HEK293 (cell line): Measurements from ENCODE around the gene ITGA5.
A peak's percentile ranks its signal among the peaks of the same experiment; 100 is the strongest.

ENCODE experiments used
- CTCF ChIA-PET: fragments of 350-600 bp; formaldehyde crosslinking; extraction: SDS; loops from one replicate; lab custom pipeline; 2021; ENCODE audit warnings: antibody characterized with exemption; lab: Yijun Ruan, JAX
- POLR2A ChIA-PET: fragments of 300-600 bp; formaldehyde crosslinking; extraction: SDS; loops from one replicate; lab custom pipeline; 2020; ENCODE audit warnings: antibody characterized with exemption, inconsistent platforms; lab: Yijun Ruan, JAX
- H3K27ac ChIP-seq: fragments of 200-500 bp; sonication (Bioruptor generic); 2 replicates; pipeline ENCODE4 v1.5.1; 2014; ENCODE audit warnings: low read depth, low read length, control low read depth, inconsistent platforms; ENCODE audit errors: extremely low read depth
- H3K36me3 ChIP-seq, 2 experiments: fragments of 200-500 bp in 1 of 2; sonication (Bioruptor generic) in 1 of 2; 1 replicate in 1 of 2; 2 replicates in 1 of 2; pipeline ENCODE4 v1.5.1; 2014 to 2017; ENCODE audit warnings: inconsistent platforms in 2 of 2, low read length in 2 of 2; ENCODE audit not compliant: control insufficient read depth in 2 of 2, insufficient read depth in 1 of 2
- H3K4me1 ChIP-seq: fragments of 200-500 bp; sonication (Bioruptor generic); 2 replicates; pipeline ENCODE4 v1.5.1; 2014; ENCODE audit warnings: mild to moderate bottlenecking, low read length, inconsistent platforms; ENCODE audit not compliant: control insufficient read depth, insufficient read depth
- H3K4me3 ChIP-seq: 2 replicates; pipeline ENCODE4 v1.5.1; 2011; ENCODE audit warnings: low read depth, mild to moderate bottlenecking, control low read depth, low read length, moderate library complexity
- H3K9me3 ChIP-seq: fragments of 200-500 bp; sonication (Bioruptor generic); 2 replicates; pipeline ENCODE4 v1.5.1; 2014; ENCODE audit warnings: low read depth, low read length, inconsistent platforms; ENCODE audit not compliant: control insufficient read depth, insufficient read depth
- EGR2 ChIP-seq: fragments of 450-650 bp; formaldehyde crosslinking; IDR thresholded peaks from 2 replicates; pipeline ENCODE4 v1.5.1; 2016; ENCODE audit warnings: low read depth, missing biosample characterization, missing genetic modification characterization
- PRDM1 ChIP-seq: fragments of 450-650 bp; formaldehyde crosslinking; IDR thresholded peaks from 2 replicates; pipeline ENCODE4; 2016; ENCODE audit warnings: missing biosample characterization, missing genetic modification characterization
- PRDM10 ChIP-seq: fragments of 450-650 bp; formaldehyde crosslinking; IDR thresholded peaks from 2 replicates; pipeline ENCODE4 v1.5.1; 2016; ENCODE audit warnings: missing biosample characterization, missing genetic modification characterization
- ZNF112 ChIP-seq: fragments of 450-650 bp; formaldehyde crosslinking; IDR thresholded peaks from 2 replicates; pipeline ENCODE4 v1.5.0; 2017; ENCODE audit warnings: missing biosample characterization, missing genetic modification characterization
- ZNF132 ChIP-seq: fragments of 450-650 bp; formaldehyde crosslinking; IDR thresholded peaks from 2 replicates; pipeline ENCODE4 v1.5.1; 2017; ENCODE audit warnings: missing biosample characterization, missing genetic modification characterization, borderline replicate concordance
- ZNF214 ChIP-seq: fragments of 450-650 bp; formaldehyde crosslinking; IDR thresholded peaks from 2 replicates; pipeline ENCODE4 v1.5.1; 2017; ENCODE audit warnings: missing biosample characterization, mild to moderate bottlenecking, missing genetic modification characterization, borderline replicate concordance
- ZNF266 ChIP-seq: fragments of 450-650 bp; formaldehyde crosslinking; IDR thresholded peaks from 2 replicates; pipeline ENCODE4 v1.5.1; 2016; ENCODE audit warnings: missing biosample characterization, missing genetic modification characterization, low read depth
- ZNF501 ChIP-seq: fragments of 450-650 bp; formaldehyde crosslinking; IDR thresholded peaks from 2 replicates; pipeline ENCODE4 v1.5.1; 2016; ENCODE audit warnings: missing biosample characterization, missing genetic modification characterization
- ZNF596 ChIP-seq: fragments of 450-650 bp; IDR thresholded peaks from 2 replicates; pipeline ENCODE4 v1.5.0; 2018; ENCODE audit warnings: missing biosample characterization, mild to moderate bottlenecking, missing genetic modification characterization, moderate library complexity
- ZNF600 ChIP-seq: fragments of 450-650 bp; formaldehyde crosslinking; IDR thresholded peaks from 2 replicates; pipeline ENCODE4 v1.5.1; 2016; ENCODE audit warnings: missing biosample characterization, missing genetic modification characterization
- TF ChIP-seq, protein P1 (sequence below): fragments of 450-650 bp; formaldehyde crosslinking; IDR thresholded peaks from 2 replicates; pipeline ENCODE4 v1.5.1; 2016; ENCODE audit warnings: missing biosample characterization, missing genetic modification characterization
- TF ChIP-seq, protein P2 (sequence below): fragments of 450-650 bp; formaldehyde crosslinking; IDR thresholded peaks from 2 replicates; pipeline ENCODE4 v1.5.1; 2017; ENCODE audit warnings: missing biosample characterization, missing genetic modification characterization
- TF ChIP-seq, protein P3 (sequence below): fragments of 450-650 bp; formaldehyde crosslinking; IDR thresholded peaks from 2 replicates; pipeline ENCODE4 v1.5.1; 2016; ENCODE audit warnings: missing biosample characterization, missing genetic modification characterization

Gene ITGA5

GRCh38 chr12:54368025-54368708, 50.9 kb downstream of the ITGA5 start:
- CTCF ChIA-PET = interaction anchor here (0.6 to 3.7 kb wide), 34 partner anchors 8 to 380 kb away, joined by 3 to 62 read pairs (median 4); partner anchors contain the start of genes COPZ1, HOXC5 and ZNF385A
- H3K27ac ChIP-seq = no peak overlapping the region
- POLR2A ChIA-PET = interaction anchor here (0.6 to 1.1 kb wide), 5 partner anchors 9 to 155 kb away, joined by 3 to 4 read pairs (median 3); partner anchors contain the start of genes CBX5 and HNRNPA1
- no peaks in the 10 kb centered on the region for H3K9me3 ChIP-seq
- H3K4me1 ChIP-seq = peaks cover 10% of the 10 kb centered on the region
- TF ChIP-seq ZNF596 = no peak
- TF ChIP-seq EGR2 (tag by site-specific recombination) = peak; percentile 55; the same call in 1 of the 2 replicates
- TF ChIP-seq ZNF600 (tag by site-specific recombination) = no peak
- TF ChIP-seq, protein P1, sequence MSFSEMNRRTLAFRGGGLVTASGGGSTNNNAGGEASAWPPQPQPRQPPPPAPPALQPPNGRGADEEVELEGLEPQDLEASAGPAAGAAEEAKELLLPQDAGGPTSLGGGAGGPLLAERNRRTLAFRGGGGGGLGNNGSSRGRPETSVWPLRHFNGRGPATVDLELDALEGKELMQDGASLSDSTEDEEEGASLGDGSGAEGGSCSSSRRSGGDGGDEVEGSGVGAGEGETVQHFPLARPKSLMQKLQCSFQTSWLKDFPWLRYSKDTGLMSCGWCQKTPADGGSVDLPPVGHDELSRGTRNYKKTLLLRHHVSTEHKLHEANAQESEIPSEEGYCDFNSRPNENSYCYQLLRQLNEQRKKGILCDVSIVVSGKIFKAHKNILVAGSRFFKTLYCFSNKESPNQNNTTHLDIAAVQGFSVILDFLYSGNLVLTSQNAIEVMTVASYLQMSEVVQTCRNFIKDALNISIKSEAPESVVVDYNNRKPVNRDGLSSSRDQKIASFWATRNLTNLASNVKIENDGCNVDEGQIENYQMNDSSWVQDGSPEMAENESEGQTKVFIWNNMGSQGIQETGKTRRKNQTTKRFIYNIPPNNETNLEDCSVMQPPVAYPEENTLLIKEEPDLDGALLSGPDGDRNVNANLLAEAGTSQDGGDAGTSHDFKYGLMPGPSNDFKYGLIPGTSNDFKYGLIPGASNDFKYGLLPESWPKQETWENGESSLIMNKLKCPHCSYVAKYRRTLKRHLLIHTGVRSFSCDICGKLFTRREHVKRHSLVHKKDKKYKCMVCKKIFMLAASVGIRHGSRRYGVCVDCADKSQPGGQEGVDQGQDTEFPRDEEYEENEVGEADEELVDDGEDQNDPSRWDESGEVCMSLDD (tag by site-specific recombination) = no peak
- TF ChIP-seq, protein P2, sequence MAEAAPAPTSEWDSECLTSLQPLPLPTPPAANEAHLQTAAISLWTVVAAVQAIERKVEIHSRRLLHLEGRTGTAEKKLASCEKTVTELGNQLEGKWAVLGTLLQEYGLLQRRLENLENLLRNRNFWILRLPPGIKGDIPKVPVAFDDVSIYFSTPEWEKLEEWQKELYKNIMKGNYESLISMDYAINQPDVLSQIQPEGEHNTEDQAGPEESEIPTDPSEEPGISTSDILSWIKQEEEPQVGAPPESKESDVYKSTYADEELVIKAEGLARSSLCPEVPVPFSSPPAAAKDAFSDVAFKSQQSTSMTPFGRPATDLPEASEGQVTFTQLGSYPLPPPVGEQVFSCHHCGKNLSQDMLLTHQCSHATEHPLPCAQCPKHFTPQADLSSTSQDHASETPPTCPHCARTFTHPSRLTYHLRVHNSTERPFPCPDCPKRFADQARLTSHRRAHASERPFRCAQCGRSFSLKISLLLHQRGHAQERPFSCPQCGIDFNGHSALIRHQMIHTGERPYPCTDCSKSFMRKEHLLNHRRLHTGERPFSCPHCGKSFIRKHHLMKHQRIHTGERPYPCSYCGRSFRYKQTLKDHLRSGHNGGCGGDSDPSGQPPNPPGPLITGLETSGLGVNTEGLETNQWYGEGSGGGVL = 0 out of 2 replicates have a peak, but pooled peaks have one; percentile 8
- H3K36me3 ChIP-seq = peaks cover 0 to 25% of the 10 kb centered on the region in 2 experiments; a peak in 1 of 3 replicates
- no peak overlapping the region for H3K4me3 ChIP-seq

- POLR2A ChIA-PET = no interaction called here
- TF ChIP-seq, protein P3, sequence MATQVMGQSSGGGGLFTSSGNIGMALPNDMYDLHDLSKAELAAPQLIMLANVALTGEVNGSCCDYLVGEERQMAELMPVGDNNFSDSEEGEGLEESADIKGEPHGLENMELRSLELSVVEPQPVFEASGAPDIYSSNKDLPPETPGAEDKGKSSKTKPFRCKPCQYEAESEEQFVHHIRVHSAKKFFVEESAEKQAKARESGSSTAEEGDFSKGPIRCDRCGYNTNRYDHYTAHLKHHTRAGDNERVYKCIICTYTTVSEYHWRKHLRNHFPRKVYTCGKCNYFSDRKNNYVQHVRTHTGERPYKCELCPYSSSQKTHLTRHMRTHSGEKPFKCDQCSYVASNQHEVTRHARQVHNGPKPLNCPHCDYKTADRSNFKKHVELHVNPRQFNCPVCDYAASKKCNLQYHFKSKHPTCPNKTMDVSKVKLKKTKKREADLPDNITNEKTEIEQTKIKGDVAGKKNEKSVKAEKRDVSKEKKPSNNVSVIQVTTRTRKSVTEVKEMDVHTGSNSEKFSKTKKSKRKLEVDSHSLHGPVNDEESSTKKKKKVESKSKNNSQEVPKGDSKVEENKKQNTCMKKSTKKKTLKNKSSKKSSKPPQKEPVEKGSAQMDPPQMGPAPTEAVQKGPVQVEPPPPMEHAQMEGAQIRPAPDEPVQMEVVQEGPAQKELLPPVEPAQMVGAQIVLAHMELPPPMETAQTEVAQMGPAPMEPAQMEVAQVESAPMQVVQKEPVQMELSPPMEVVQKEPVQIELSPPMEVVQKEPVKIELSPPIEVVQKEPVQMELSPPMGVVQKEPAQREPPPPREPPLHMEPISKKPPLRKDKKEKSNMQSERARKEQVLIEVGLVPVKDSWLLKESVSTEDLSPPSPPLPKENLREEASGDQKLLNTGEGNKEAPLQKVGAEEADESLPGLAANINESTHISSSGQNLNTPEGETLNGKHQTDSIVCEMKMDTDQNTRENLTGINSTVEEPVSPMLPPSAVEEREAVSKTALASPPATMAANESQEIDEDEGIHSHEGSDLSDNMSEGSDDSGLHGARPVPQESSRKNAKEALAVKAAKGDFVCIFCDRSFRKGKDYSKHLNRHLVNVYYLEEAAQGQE = no peak
- no peak for TF ChIP-seq ZNF112
- TF ChIP-seq ZNF501 (tag by site-specific recombination) = no peak
- no peak for TF ChIP-seq ZNF266 (tag by site-specific recombination)
- TF ChIP-seq ZNF214 = no peak
- peak; percentile 94 for TF ChIP-seq PRDM1 (tag by site-specific recombination)
- TF ChIP-seq, all 188 proteins: peak for 1
- CTCF ChIA-PET = no interaction called here
- Histone ChIP-seq H3K27ac (no peak within 1 kb of the TSS), H3K4me1 (peaks cover 7% of the 10 kb centered on the region), H3K36me3 (no peaks in the 10 kb centered on the region), H3K9me3 (no peaks in the 10 kb centered on the region), H3K4me3 (no peak within 1 kb of the TSS)
Measured at GRCh38 chr12:54364413-54364812, 54.7 kb downstream of the ITGA5 start, which contains the start of gene GPR84. Gene GPR84, minus strand, starts transcription at chr12:54364486. Its CDS starts 635 bp downstream, at chr12:54363851.

- TF ChIP-seq PRDM10 (tag by site-specific recombination) (0 out of 2 replicates have a peak, but pooled peaks have one; percentile 11), ZNF132 (tag by site-specific recombination) (no peak)
- CTCF ChIA-PET = interaction anchor here (0.5 to 8.8 kb wide), 7 partner anchors 15 to 148 kb away, joined by 3 to 137 read pairs (median 20); no protein-coding TSS in a partner anchor
- Histone ChIP-seq H3K4me3 (no peak overlapping the region), H3K36me3 (no peaks in the 10 kb centered on the region), H3K9me3 (no peaks in the 10 kb centered on the region), H3K4me1 (peaks cover 7% of the 10 kb centered on the region), H3K27ac (no peak overlapping the region)
- POLR2A ChIA-PET = interaction anchor here (0.5 to 1.0 kb wide), 2 partner anchors 10 to 16 kb away, joined by 3 to 4 read pairs; no protein-coding TSS in a partner anchor
Measured at GRCh38 chr12:54363618-54364017, 55.4 kb downstream of the ITGA5 start.
